Suprapubic skin (tissue), 4 donors: ENCODE measurements around the gene POMGNT1. TPM values are rescaled to one million over a fixed set of nuclear protein-coding genes. Genes with fewer than 3 reads are reported as not detected.

Experiments used
- DNase-seq, 2 donors: peaks; one replicate each; pipeline ENCODE4 v3.0.0-alpha.2; 2019; ENCODE audit warnings: low spot score in 2 of 2
- H3K27ac ChIP-seq: fragments of 200-600 bp; sonication (generic); one replicate; pipeline ENCODE4 v1.5.1; 2019
- H3K27me3 ChIP-seq: fragments of 200-600 bp; sonication (generic); one replicate; pipeline ENCODE4 v1.5.1; 2019
- H3K36me3 ChIP-seq: fragments of 200-600 bp; sonication (generic); one replicate; pipeline ENCODE4 v1.5.1; 2019
- H3K4me1 ChIP-seq: fragments of 200-600 bp; sonication (generic); one replicate; pipeline ENCODE4 v1.5.1; 2019
- H3K4me3 ChIP-seq: fragments of 200-600 bp; sonication (generic); one replicate; pipeline ENCODE4 v1.5.1; 2019; ENCODE audit warnings: mild to moderate bottlenecking
- H3K9me3 ChIP-seq: fragments of 200-600 bp; sonication (generic); one replicate; pipeline ENCODE4 v1.5.1; 2019
- CTCF ChIP-seq, 2 donors: fragments of 200-600 bp in 1 of 2; fragments of 450-650 bp in 1 of 2; sonication (generic) in 1 of 2; IDR thresholded peaks; one replicate each; pipeline ENCODE4 v1.5.1; 2016 to 2019; ENCODE audit warnings: antibody characterized with exemption in 2 of 2, mild to moderate bottlenecking in 1 of 2, moderate library complexity in 1 of 2
- EP300 ChIP-seq: sonication (generic); formaldehyde crosslinking; IDR thresholded peaks from one replicate; pipeline ENCODE4 v1.6.1; 2017; ENCODE audit warnings: antibody characterized with exemption
- POLR2A ChIP-seq, 2 donors: fragments of 450-650 bp; IDR thresholded peaks; one replicate each; pipeline ENCODE4 v1.6.1; 2017; ENCODE audit warnings: antibody characterized with exemption in 2 of 2, mild to moderate bottlenecking in 2 of 2, moderate library complexity in 2 of 2
- POLR2AphosphoS5 ChIP-seq, 3 donors: sonication (generic); formaldehyde crosslinking; IDR thresholded peaks; one replicate each; pipeline ENCODE4 v1.6.1; 2017; ENCODE audit warnings: antibody characterized with exemption in 3 of 3
- WGBS: methylation state at CpG from one replicate; pipeline ENCODE4 v1.1.5; 2018; 5-methylcytosine and 5-hydroxymethylcytosine counted together
- total RNA-seq, 4 donors: library from RNA; depleted of rRNA; stranded (reverse); fragments of >200 nt; gene quantifications; one replicate each; pipeline ENCODE4 v1.1.0, GENCODE V29; 2016

The POMGNT1 gene
- total RNA-seq, 4 donors from 2014 or later = 36.2 to 59.2 (median 47.7) TPM

GRCh38 chr1:46221749-46222148, 23.5 kb upstream of the POMGNT1 start:
- no peaks in the 10 kb centered on the region for H3K27me3 ChIP-seq
- DNase-seq = peak in 1 of 2 donors; percentile 64
- WGBS = 78% methylated on average over 4 of the region's 4 CpGs
- TF ChIP-seq EP300 = no peak
- no peak for TF ChIP-seq CTCF (IDR thresholded peaks at IDR 0.05)
- no peak for TF ChIP-seq POLR2AphosphoS5 (IDR thresholded peaks at IDR 0.05)
- H3K27ac ChIP-seq = peak overlapping the region; percentile 21
- peaks cover 16% of the 10 kb centered on the region for H3K4me1 ChIP-seq
- H3K4me3 ChIP-seq = no peak overlapping the region
- H3K9me3 ChIP-seq = no peaks in the 10 kb centered on the region
- H3K36me3 ChIP-seq = no peaks in the 10 kb centered on the region

- 86% methylated on average over 3 of the region's 3 CpGs for WGBS
- Histone ChIP-seq H3K4me1 (peaks cover 16% of the 10 kb centered on the region), H3K27me3 (no peaks in the 10 kb centered on the region), H3K36me3 (no peaks in the 10 kb centered on the region), H3K27ac (no peak overlapping the region), H3K4me3 (no peak overlapping the region), H3K9me3 (no peaks in the 10 kb centered on the region)
- no peak for DNase-seq
- no peak for TF ChIP-seq EP300
- TF ChIP-seq POLR2A (IDR thresholded peaks at IDR 0.05) = no peak
- TF ChIP-seq POLR2AphosphoS5 (IDR thresholded peaks at IDR 0.05) = no peak
- no peak for TF ChIP-seq CTCF (IDR thresholded peaks at IDR 0.05)
These were observed 22.6 kb upstream of the POMGNT1 start for GRCh38 chr1:46220808-46221207.

- H3K27me3 ChIP-seq = no peaks in the 10 kb centered on the region
- no peak overlapping the region for H3K27ac ChIP-seq
- no peak for TF ChIP-seq CTCF (IDR thresholded peaks at IDR 0.05)
- H3K9me3 ChIP-seq = no peaks in the 10 kb centered on the region
- no peak overlapping the region for H3K4me3 ChIP-seq
- WGBS = 77% methylated on average over 17 of the region's 18 CpGs
- no peaks in the 10 kb centered on the region for H3K36me3 ChIP-seq
- peaks cover 16% of the 10 kb centered on the region for H3K4me1 ChIP-seq
- DNase-seq = no peak
These were observed 21.6 kb upstream of the POMGNT1 start for GRCh38 chr1:46219551-46220520.

GRCh38 chr1:46218443-46218842, 20.2 kb upstream of the POMGNT1 start:
- Histone ChIP-seq H3K27me3 (no peaks in the 10 kb centered on the region), H3K36me3 (no peaks in the 10 kb centered on the region), H3K4me3 (no peak overlapping the region), H3K9me3 (no peaks in the 10 kb centered on the region), H3K4me1 (peaks cover 16% of the 10 kb centered on the region), H3K27ac (peak overlapping the region; percentile 59)
- TF ChIP-seq POLR2A (IDR thresholded peaks at IDR 0.05) = no peak
- TF ChIP-seq CTCF (IDR thresholded peaks at IDR 0.05) = no peak
- no peak for TF ChIP-seq POLR2AphosphoS5 (IDR thresholded peaks at IDR 0.05)
- no peak for TF ChIP-seq EP300
- 54% methylated on average over 8 of the region's 8 CpGs for WGBS
- DNase-seq = no peak

GRCh38 chr1:46215504-46215903, 17.3 kb upstream of the POMGNT1 start:
- Histone ChIP-seq H3K4me1 (peaks cover 16% of the 10 kb centered on the region), H3K4me3 (no peak overlapping the region), H3K36me3 (no peaks in the 10 kb centered on the region), H3K27ac (no peak overlapping the region), H3K27me3 (no peaks in the 10 kb centered on the region), H3K9me3 (no peaks in the 10 kb centered on the region)
- no peak for DNase-seq
- TF ChIP-seq POLR2A (IDR thresholded peaks at IDR 0.05) (no peak), EP300 (no peak), CTCF (IDR thresholded peaks at IDR 0.05) (no peak), POLR2AphosphoS5 (IDR thresholded peaks at IDR 0.05) (no peak)
